MM.1S (cell line): ENCODE measurements around the gene SMARCA4.

Experiments
- CTCF ChIP-seq: fragments of 300-600 bp; sonication (generic); IDR thresholded peaks from 2 replicates; pipeline ENCODE4 v1.5.1; 2016; ENCODE audit warnings: antibody characterized with exemption, low read length, mixed read lengths
- EZH2 ChIP-seq: fragments of 300-600 bp; sonication (generic); optimal IDR thresholded peaks from 2 replicates; pipeline ENCODE3; 2017; ENCODE audit warnings: low read depth, mild to moderate bottlenecking, antibody characterized with exemption, low read length, mixed read lengths
- EZH2phosphoT487 ChIP-seq: fragments of 300-600 bp; sonication (generic); IDR thresholded peaks from 2 replicates; pipeline ENCODE4 v1.6.1; 2018; ENCODE audit warnings: antibody characterized with exemption, low read length

- TF ChIP-seq CTCF (no peak), EZH2phosphoT487 (no peak), EZH2 (no peak)
Observed at GRCh38 chr19:11033251-11033650, 72.4 kb downstream of the SMARCA4 start.
